Measurements from ENCODE around the gene NFYC.

GRCh38 chr1:40740039-40740996 is 48.8 kb downstream of the NFYC start:
- TF ChIP-seq POLR2A (IDR thresholded peaks at IDR 0.05), result no peak
- no peak for TF ChIP-seq CTCF (IDR thresholded peaks at IDR 0.05)

All from uterus (tissue), 2 donors.